ENCODE measurements around the gene PCSK6.

PCSK6 gene

GRCh38 chr15:101522621-101523559 lies 33.4 kb upstream of the PCSK6 start:
- DNase-seq: no peak

- no peak for DNase-seq
Measured at GRCh38 chr15:101522091-101522490, 32.6 kb upstream of the PCSK6 start.

- no peak for DNase-seq
Measured at GRCh38 chr15:101521591-101521990, 32.1 kb upstream of the PCSK6 start.

GRCh38 chr15:101521069-101521468 lies 31.6 kb upstream of the PCSK6 start:
- no peak for DNase-seq

GRCh38 chr15:101520395-101520794 lies 30.9 kb upstream of the PCSK6 start:
- DNase-seq: no peak

GRCh38 chr15:101517504-101517903 lies 28.0 kb upstream of the PCSK6 start:
- DNase-seq: no peak

- DNase-seq: no peak
Measured at GRCh38 chr15:101514318-101514717, 24.8 kb upstream of the PCSK6 start.

GRCh38 chr15:101511717-101512116 lies 22.2 kb upstream of the PCSK6 start:
- DNase-seq: no peak

GRCh38 chr15:101510212-101511197 lies 21.0 kb upstream of the PCSK6 start:
- no peak for DNase-seq

GRCh38 chr15:101509279-101509678 lies 19.8 kb upstream of the PCSK6 start:
- no peak for DNase-seq

GRCh38 chr15:101506491-101506890 lies 17.0 kb upstream of the PCSK6 start:
- no peak for DNase-seq

- DNase-seq: no peak
Measured at GRCh38 chr15:101505610-101506337, 16.3 kb upstream of the PCSK6 start.

GRCh38 chr15:101504866-101505609 lies 15.5 kb upstream of the PCSK6 start:
- no peak for DNase-seq

GRCh38 chr15:101504373-101504772 lies 14.9 kb upstream of the PCSK6 start:
- DNase-seq: no peak

GRCh38 chr15:101503296-101503599 lies 13.7 kb upstream of the PCSK6 start:
- no peak for DNase-seq

- no peak for DNase-seq
Measured at GRCh38 chr15:101502572-101503295, 13.2 kb upstream of the PCSK6 start.

GRCh38 chr15:101501703-101502373 lies 12.3 kb upstream of the PCSK6 start:
- no peak for DNase-seq

- no peak for DNase-seq
Measured at GRCh38 chr15:101500865-101501551, 11.5 kb upstream of the PCSK6 start.

GRCh38 chr15:101499863-101500713 lies 10.6 kb upstream of the PCSK6 start:
- no peak for DNase-seq

All from T1000 (cell line).